OCI-LY3 (cell line): Measurements from ENCODE around the gene LONRF3.
"Not testable (repeated sequence)": the region's sequence is repeated elsewhere in the genome, so short reads cannot be mapped to it uniquely, and the experiment has no call there.

Source experiments
- H2AFZ ChIP-seq: fragments of 200-600, 300-600 bp; shearing (Covaris generic); 2 replicates; pipeline ENCODE4 v1.6.0; 2014; ENCODE audit warnings: antibody characterized with exemption, low read depth, low read length
- H3K27ac ChIP-seq: fragments of 200-600, 300-600 bp; sonication (generic); 2 replicates; pipeline ENCODE4 v1.5.1; 2014; ENCODE audit warnings: mild to moderate bottlenecking, low read length, moderate library complexity, mixed read lengths
- H3K27me3 ChIP-seq: fragments of 200-600, 300-600 bp; sonication (generic); 2 replicates; pipeline ENCODE4 v1.6.1; 2014; ENCODE audit warnings: low read depth, low read length, mixed read lengths
- H3K36me3 ChIP-seq: fragments of 200-600, 300-600 bp; sonication (generic); replicated peaks from 2 replicates; pipeline ENCODE3; 2014; ENCODE audit warnings: low read depth, low read length, mixed read lengths
- H3K4me1 ChIP-seq: fragments of 300-600, 200-600 bp; sonication (generic); 2 replicates; pipeline ENCODE4 v1.6.1; 2014; ENCODE audit warnings: low read length, mixed read lengths
- H3K4me2 ChIP-seq: fragments of 200-600, 300-600 bp; sonication (generic); 2 replicates; pipeline ENCODE4 v1.6.1; 2014; ENCODE audit warnings: low read length, mixed read lengths
- H3K4me3 ChIP-seq: fragments of 300-600, 200-600 bp; sonication (generic); 2 replicates; pipeline ENCODE4 v1.5.1; 2014; ENCODE audit warnings: antibody characterized with exemption, mild to moderate bottlenecking, low read length, moderate library complexity
- H3K79me2 ChIP-seq: fragments of 300-600, 200-600 bp; shearing (Covaris generic); 2 replicates; pipeline ENCODE4 v1.6.1; 2014; ENCODE audit warnings: mild to moderate bottlenecking, low read length, mixed read lengths
- H3K9ac ChIP-seq: fragments of 300-600, 200-600 bp; shearing (Covaris generic); 2 replicates; pipeline ENCODE4 v1.6.0; 2014; ENCODE audit warnings: mild to moderate bottlenecking, low read length, moderate library complexity
- H3K9me3 ChIP-seq: fragments of 200-600, 300-600 bp; shearing (Covaris generic); 2 replicates; pipeline ENCODE4 v1.6.1; 2014; ENCODE audit warnings: low read length, mixed read lengths; ENCODE audit not compliant: insufficient read depth
- H4K20me1 ChIP-seq: fragments of 200-600, 300-600 bp; sonication (generic); 2 replicates; pipeline ENCODE4 v1.6.1; 2016; ENCODE audit warnings: low read length, mixed read lengths; ENCODE audit not compliant: insufficient read depth
- EZH2phosphoT487 ChIP-seq: fragments of 200-600 bp; shearing (Covaris generic); IDR thresholded peaks from 2 replicates; pipeline ENCODE4 v1.6.1; 2018; ENCODE audit warnings: antibody characterized with exemption, mixed run types, low read depth
- TF ChIP-seq, protein P1 (sequence below): fragments of 200-600, 300-600 bp; sonication (generic); IDR thresholded peaks from 2 replicates; pipeline ENCODE4 v1.5.1; 2014; ENCODE audit warnings: antibody characterized with exemption, low read length, low read depth

LONRF3 gene

GRCh38 chrX:119017077-119017476 is 42.7 kb downstream of the LONRF3 start:
- Histone ChIP-seq H3K27ac (no peak overlapping the region), H3K4me2 (no peak overlapping the region), H3K4me1 (peaks cover 38% of the 10 kb centered on the region), H3K4me3 (no peak overlapping the region), H3K9ac (no peak overlapping the region), H3K79me2 (no peaks in the 10 kb centered on the region), H2AFZ (no peak overlapping the region), H3K27me3 (no peaks in the 10 kb centered on the region), H3K36me3 (peaks cover 11% of the 10 kb centered on the region), H4K20me1 (no peaks in the 10 kb centered on the region), H3K9me3 (peaks cover 12% of the 10 kb centered on the region; the same call in 1 of the 2 replicates)
- TF ChIP-seq, protein P1, sequence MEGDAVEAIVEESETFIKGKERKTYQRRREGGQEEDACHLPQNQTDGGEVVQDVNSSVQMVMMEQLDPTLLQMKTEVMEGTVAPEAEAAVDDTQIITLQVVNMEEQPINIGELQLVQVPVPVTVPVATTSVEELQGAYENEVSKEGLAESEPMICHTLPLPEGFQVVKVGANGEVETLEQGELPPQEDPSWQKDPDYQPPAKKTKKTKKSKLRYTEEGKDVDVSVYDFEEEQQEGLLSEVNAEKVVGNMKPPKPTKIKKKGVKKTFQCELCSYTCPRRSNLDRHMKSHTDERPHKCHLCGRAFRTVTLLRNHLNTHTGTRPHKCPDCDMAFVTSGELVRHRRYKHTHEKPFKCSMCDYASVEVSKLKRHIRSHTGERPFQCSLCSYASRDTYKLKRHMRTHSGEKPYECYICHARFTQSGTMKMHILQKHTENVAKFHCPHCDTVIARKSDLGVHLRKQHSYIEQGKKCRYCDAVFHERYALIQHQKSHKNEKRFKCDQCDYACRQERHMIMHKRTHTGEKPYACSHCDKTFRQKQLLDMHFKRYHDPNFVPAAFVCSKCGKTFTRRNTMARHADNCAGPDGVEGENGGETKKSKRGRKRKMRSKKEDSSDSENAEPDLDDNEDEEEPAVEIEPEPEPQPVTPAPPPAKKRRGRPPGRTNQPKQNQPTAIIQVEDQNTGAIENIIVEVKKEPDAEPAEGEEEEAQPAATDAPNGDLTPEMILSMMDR, result no peak
- TF ChIP-seq EZH2phosphoT487, result no peak

DNA sequence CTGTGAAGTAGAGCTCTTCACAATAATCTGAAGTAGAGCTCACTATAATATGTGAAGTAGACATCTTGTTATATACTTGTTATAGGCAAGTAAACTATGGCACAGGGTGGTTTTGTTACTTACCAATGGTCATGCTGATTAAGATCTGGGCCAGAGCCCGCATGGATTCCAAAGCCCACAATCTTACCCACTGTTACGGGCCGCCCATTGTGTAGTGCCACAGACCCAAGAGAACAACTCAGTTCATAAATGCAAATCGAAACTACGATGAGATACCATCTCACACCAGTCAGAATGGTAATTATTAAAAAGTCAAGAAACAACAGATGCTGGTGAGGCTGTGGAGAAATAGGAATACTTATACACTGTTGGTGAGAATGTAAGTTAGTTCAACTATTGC is 51.5 kb downstream of the LONRF3 start:
- H3K4me1 ChIP-seq, result peaks cover 4% of the 10 kb centered on the region; the same call in 1 of the 2 replicates
- no peak overlapping the region for H3K4me3 ChIP-seq
- no peak overlapping the region for H3K4me2 ChIP-seq
- H3K9me3 ChIP-seq, result no peaks in the 10 kb centered on the region
- no peak overlapping the region for H3K9ac ChIP-seq
- no peak overlapping the region for H3K27ac ChIP-seq
- TF ChIP-seq, protein P1, result no peak
- no peak for TF ChIP-seq EZH2phosphoT487
- H3K36me3 ChIP-seq, result no peaks in the 10 kb centered on the region
- H3K79me2 ChIP-seq, result no peaks in the 10 kb centered on the region
- H2AFZ ChIP-seq, result no peak overlapping the region
- no peaks in the 10 kb centered on the region for H3K27me3 ChIP-seq
- H4K20me1 ChIP-seq, result no peaks in the 10 kb centered on the region

DNA sequence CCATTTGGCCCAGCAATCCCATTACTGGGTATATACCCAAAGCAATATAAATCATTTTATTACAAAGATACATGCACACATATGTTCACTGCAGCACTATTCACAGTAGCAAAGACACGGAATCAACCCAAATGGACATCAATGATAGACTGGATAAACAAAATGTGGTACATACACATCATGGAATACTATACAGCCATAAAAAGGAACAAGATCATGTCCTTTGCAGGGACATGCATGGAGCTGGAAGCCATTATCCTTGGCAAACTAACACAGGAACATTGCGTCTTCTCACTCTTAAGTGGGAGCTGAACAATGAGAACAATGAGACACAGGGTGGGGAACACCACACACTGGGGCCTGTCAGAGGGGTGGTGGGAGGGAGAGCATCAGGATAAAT is 51.9 kb downstream of the LONRF3 start:
- H3K4me3 ChIP-seq, H3K9me3 ChIP-seq, H3K4me1 ChIP-seq, H3K27ac ChIP-seq, H3K9ac ChIP-seq, H3K27me3 ChIP-seq, H2AFZ ChIP-seq, H4K20me1 ChIP-seq, H3K4me2 ChIP-seq, H3K36me3 ChIP-seq, H3K79me2 ChIP-seq: not testable (repeated sequence)

GRCh38 chrX:119027960-119028732 is 53.7 kb downstream of the LONRF3 start:
- not testable (repeated sequence) for H3K9me3 ChIP-seq, H3K27ac ChIP-seq, H3K9ac ChIP-seq, H2AFZ ChIP-seq, H3K36me3 ChIP-seq, H4K20me1 ChIP-seq, H3K4me2 ChIP-seq, H3K27me3 ChIP-seq, H3K4me1 ChIP-seq, H3K79me2 ChIP-seq, H3K4me3 ChIP-seq

- TF ChIP-seq, protein P1, result no peak
- TF ChIP-seq EZH2phosphoT487, result no peak
- no peaks in the 10 kb centered on the region for H3K27me3 ChIP-seq
- H3K9me3 ChIP-seq, result no peaks in the 10 kb centered on the region
Measured at GRCh38 chrX:119028733-119029330, 54.4 kb downstream of the LONRF3 start.

DNA sequence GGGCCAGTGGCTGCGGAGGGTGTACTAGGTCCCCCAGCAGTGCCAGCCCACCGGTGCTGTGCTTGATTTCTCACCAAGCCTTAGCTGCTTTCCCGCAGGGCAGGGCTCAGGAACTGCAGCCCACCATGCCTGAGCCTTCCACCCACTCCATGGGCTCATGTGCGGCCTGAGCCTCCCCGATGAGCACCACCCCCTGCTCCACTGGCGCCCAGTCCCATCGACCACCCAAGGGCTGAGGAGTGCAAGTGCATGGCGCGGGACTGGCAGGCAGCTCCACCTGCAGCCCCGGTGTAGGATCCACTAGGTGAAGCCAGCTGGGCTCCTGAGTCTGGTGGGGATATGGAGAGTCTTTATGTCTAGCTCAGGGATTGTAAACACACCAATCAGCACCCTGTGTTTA is 55.2 kb downstream of the LONRF3 start:
- not testable (repeated sequence) for H3K4me3 ChIP-seq, H3K36me3 ChIP-seq, H3K27ac ChIP-seq, H2AFZ ChIP-seq, H3K79me2 ChIP-seq, H3K4me2 ChIP-seq, H4K20me1 ChIP-seq, H3K9ac ChIP-seq, H3K27me3 ChIP-seq, H3K4me1 ChIP-seq, H3K9me3 ChIP-seq

More at GRCh38 chrX:119028733-119029330, 54.4 kb downstream of the LONRF3 start:
- Histone ChIP-seq H3K4me3 (no peak overlapping the region), H3K36me3 (no peaks in the 10 kb centered on the region), H4K20me1 (no peaks in the 10 kb centered on the region), H3K79me2 (no peaks in the 10 kb centered on the region), H3K4me2 (no peak overlapping the region), H3K4me1 (peaks cover 4% of the 10 kb centered on the region; the same call in 1 of the 2 replicates), H2AFZ (no peak overlapping the region), H3K9ac (no peak overlapping the region), H3K27ac (no peak overlapping the region)
